HG02852 (cell line): ENCODE results near the gene ZNF385B.
"Not testable (repeated sequence)": the region's sequence is repeated elsewhere in the genome, so short reads cannot be mapped to it uniquely, and the experiment has no call there.

Experiments used
- ATAC-seq: cut with Tn5 transposase; IDR thresholded peaks from one replicate; pipeline ENCODE4 v1.9.1; 2021; ENCODE audit warnings: mild to moderate bottlenecking, moderate library complexity; ENCODE audit not compliant: unreplicated experiment

Gene ZNF385B

GRCh38 chr2:179861416-179862067, at the start of gene ZNF385B:
ZNF385B (minus strand) TSS chr2:179861612.
- peak; percentile 36 for ATAC-seq

- ATAC-seq: no peak
Observed at GRCh38 chr2:179910735-179911113, 49.3 kb upstream of the ZNF385B start.

- ATAC-seq: no peak
Observed at GRCh38 chr2:179909845-179910734, 48.7 kb upstream of the ZNF385B start.

GRCh38 chr2:179900655-179901054, 39.2 kb upstream of the ZNF385B start:
- no peak for ATAC-seq

- no peak for ATAC-seq
Observed at GRCh38 chr2:179899666-179900065, 38.3 kb upstream of the ZNF385B start.

- peak; percentile 84 for ATAC-seq
Observed at GRCh38 chr2:179898873-179899272, 37.5 kb upstream of the ZNF385B start.

- no peak for ATAC-seq
Observed at GRCh38 chr2:179893616-179894015, 32.2 kb upstream of the ZNF385B start.

- ATAC-seq: no peak
Observed at GRCh38 chr2:179891237-179891636, 29.8 kb upstream of the ZNF385B start.

- no peak for ATAC-seq
Observed at GRCh38 chr2:179890666-179891065, 29.3 kb upstream of the ZNF385B start.

- ATAC-seq: not testable (repeated sequence)
Observed at GRCh38 chr2:179888642-179889041, 27.2 kb upstream of the ZNF385B start.

- ATAC-seq: no peak
Observed at GRCh38 chr2:179884193-179884592, 22.8 kb upstream of the ZNF385B start.

- ATAC-seq: no peak
Observed at GRCh38 chr2:179882851-179883806, 21.7 kb upstream of the ZNF385B start.

GRCh38 chr2:179877601-179878364, 16.4 kb upstream of the ZNF385B start:
- no peak for ATAC-seq

- ATAC-seq: no peak
Observed at GRCh38 chr2:179876266-179876665, 14.9 kb upstream of the ZNF385B start.

GRCh38 chr2:179875864-179876263, 14.5 kb upstream of the ZNF385B start:
- no peak for ATAC-seq

GRCh38 chr2:179862898-179863458, 1.6 kb upstream of the ZNF385B start:
- ATAC-seq: no peak

GRCh38 chr2:179861027-179861415, 391 bp downstream of the ZNF385B start:
- peak; percentile 41 for ATAC-seq

GRCh38 chr2:179860255-179861026, 971 bp downstream of the ZNF385B start:
- peak; percentile 15 for ATAC-seq

GRCh38 chr2:179859523-179859922, 1.9 kb downstream of the ZNF385B start:
- ATAC-seq: no peak
